ENCODE results near the gene LSM7. TPM values are rescaled to one million over a fixed set of nuclear protein-coding genes. Genes with fewer than 3 reads are reported as not detected.
A peak's percentile ranks its signal among the peaks of the same experiment; 100 is the strongest.

Gene LSM7
- total and polyA plus RNA-seq, 2 of the 13 experiments (the other 11 are each of a cell fraction or from before 2014, with no cell fraction given): 140 to 205 TPM

DNA sequence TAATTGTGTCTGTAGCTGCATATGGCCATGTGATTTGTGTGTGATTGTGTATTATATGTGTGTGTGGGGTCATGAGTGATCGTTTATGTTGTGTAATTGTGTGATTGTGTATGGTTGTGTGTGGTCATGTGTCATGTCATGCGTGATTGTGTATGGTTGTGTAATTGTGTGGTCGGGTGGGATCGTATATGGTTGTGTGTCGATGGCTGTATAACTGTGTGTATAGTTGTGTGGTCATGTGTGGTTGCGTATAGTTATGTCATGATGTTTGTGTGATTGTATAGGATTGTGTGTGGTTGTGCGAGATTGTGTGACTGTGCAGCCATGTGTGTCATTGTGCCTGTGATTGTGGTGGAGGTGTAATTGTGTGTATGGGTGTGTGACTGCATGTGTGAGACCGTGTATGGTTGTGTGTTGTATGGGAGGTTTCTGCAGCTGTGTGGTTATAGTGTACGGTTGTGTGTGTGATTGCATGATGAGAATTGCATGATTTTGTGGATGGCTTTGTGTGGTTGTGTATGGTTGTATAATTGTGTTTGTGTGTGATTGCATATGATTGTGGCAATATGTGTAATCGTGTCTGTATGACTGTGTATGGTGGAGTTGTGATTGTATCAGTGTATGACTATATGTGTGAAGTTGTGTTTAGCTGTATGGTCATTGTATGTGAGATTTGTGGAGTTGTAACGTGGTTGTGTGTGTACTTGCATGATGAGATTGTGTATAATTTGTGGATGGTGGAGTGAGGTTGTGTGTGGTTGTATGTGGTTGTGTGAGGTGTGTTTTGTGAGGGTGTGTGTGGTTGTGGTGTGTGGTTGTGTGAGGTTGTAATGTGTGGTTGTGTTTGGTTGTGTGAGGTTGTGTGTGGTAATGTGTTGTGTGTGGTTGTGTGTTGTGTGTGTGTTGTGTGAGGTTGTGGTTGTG is 33.9 kb upstream of the LSM7 start (continued):
- TF ChIP-seq, protein P1, sequence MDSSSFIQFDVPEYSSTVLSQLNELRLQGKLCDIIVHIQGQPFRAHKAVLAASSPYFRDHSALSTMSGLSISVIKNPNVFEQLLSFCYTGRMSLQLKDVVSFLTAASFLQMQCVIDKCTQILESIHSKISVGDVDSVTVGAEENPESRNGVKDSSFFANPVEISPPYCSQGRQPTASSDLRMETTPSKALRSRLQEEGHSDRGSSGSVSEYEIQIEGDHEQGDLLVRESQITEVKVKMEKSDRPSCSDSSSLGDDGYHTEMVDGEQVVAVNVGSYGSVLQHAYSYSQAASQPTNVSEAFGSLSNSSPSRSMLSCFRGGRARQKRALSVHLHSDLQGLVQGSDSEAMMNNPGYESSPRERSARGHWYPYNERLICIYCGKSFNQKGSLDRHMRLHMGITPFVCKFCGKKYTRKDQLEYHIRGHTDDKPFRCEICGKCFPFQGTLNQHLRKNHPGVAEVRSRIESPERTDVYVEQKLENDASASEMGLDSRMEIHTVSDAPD (CRISPR knock-in tag; IDR thresholded peaks at IDR 0.05): no peak
- TF ChIP-seq ATF7 (IDR thresholded peaks at IDR 0.05) (peak; percentile 17; the same call in 1 of the 2 replicates), ATF7 (CRISPR knock-in tag; IDR thresholded peaks at IDR 0.05) (no peak), SOX6 (IDR thresholded peaks at IDR 0.05) (peak; percentile 80; the same call in 1 of the 2 replicates), SOX6 (CRISPR knock-in tag; IDR thresholded peaks at IDR 0.05) (no peak), PHB2 (IDR thresholded peaks at IDR 0.05; ENCODE audit: partially characterized antibody) (peak; percentile 44)

DNA sequence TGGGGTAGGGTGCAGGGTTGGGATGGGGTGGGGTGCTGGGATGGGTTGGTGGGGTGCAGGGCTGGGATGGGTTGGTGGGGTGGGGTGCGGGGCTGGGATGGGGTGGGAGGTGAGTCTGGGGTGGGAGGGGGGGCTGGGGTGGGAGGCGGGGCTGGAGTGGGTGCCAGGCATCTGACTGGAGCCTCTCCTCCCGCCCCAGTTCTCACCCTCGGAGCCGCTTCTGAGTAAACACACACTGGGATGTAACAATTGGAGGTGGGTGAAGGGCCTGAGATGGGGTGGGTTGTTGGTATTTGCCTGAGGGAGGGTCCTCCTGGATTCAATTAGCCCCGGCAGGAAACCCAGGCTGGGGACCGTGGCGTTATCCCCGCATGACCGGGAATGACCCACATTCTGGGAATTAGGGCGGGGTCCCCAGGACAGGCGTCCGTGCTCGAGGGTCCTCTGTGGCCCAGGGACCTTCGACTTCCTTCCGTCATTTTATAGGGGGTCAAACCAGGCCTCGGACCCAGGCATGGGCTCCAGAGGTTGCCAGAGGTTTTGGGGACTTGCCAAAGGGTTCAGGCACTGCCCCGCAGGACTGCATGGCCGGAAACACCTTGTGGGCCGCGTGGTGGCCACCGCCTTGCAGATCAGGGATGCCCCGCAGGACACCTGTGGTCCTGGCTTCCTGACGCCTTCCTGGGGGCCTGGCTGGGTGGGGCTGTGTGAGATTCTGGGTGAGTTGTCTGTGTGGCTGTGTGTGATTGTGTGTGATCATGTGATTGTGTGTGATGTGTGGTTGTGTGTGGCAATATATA is 33.1 kb upstream of the LSM7 start:
- Histone ChIP-seq H4K20me1 (ENCODE audit: insufficient read depth, low read length) (no peaks in the 10 kb centered on the region; the same call in 1 of the 2 replicates), H3K4me1 (ENCODE audit: insufficient read depth, low read length) (no peaks in the 10 kb centered on the region), H2AFZ (ENCODE audit: low read length) (no peak overlapping the region), H3K27ac (ENCODE audit: extremely low read length, insufficient read depth, low read length) (no peak overlapping the region), H3K4me3 (replicated peaks in 1 of 3; ENCODE audit: insufficient read depth in 1 of 3, low read depth in 2 of 3, low read length in 3 of 3) (no peak overlapping the region), H3K9ac (ENCODE audit: insufficient read depth, low read depth, low read length) (no peak overlapping the region), H3K27me3 (ENCODE audit: control insufficient read depth in 1 of 2, insufficient read depth in 2 of 2, low read length in 2 of 2) (peaks cover 8 to 48% of the 10 kb centered on the region in 2 experiments), H3K36me3 (replicated peaks in 1 of 2; ENCODE audit: control insufficient read depth in 1 of 2, insufficient read depth in 2 of 2, low read length in 2 of 2) (no peaks in the 10 kb centered on the region), H3K4me2 (ENCODE audit: low read depth, low read length) (no peak overlapping the region), H3K9me3 (ENCODE audit: low read length) (no peaks in the 10 kb centered on the region), H3K79me2 (ENCODE audit: insufficient read depth, low read length) (no peaks in the 10 kb centered on the region)
- no peak for ATAC-seq
- in situ Hi-C loops (cut with HindIII; ENCODE audit: extremely low pct_ligation_motif_present, low pct_unique_long_range_greater_than_20kb): no loop called here
- BruUV-seq (replicated peaks): no TSS peak
- TF ChIP-seq EZH2 (conservative IDR thresholded peaks at IDR 0.05; ENCODE audit: low read depth, low read length) (0 out of 2 replicates have a peak, but pooled peaks have one; percentile 36), ZNF207 (IDR thresholded peaks at IDR 0.05; ENCODE audit: borderline replicate concordance) (0 out of 2 replicates have a peak, but pooled peaks have one; percentile 29), TCF12 (IDR thresholded peaks at IDR 0.05) (no peak), TCF12 (CRISPR knock-in tag; IDR thresholded peaks at IDR 0.05) (no peak), ZNF343 (CRISPR knock-in tag; IDR thresholded peaks at IDR 0.05) (no peak), ZMYM2 (CRISPR knock-in tag; IDR thresholded peaks at IDR 0.05) (no peak), KDM4B (CRISPR knock-in tag; IDR thresholded peaks at IDR 0.05) (no peak), YY1 (IDR thresholded peaks at IDR 0.05; ENCODE audit: insufficient read depth, insufficient replicate concordance, low read depth, low read length) (no peak), ZFY (CRISPR knock-in tag; IDR thresholded peaks at IDR 0.05) (no peak)
- TF ChIP-seq, protein P2, sequence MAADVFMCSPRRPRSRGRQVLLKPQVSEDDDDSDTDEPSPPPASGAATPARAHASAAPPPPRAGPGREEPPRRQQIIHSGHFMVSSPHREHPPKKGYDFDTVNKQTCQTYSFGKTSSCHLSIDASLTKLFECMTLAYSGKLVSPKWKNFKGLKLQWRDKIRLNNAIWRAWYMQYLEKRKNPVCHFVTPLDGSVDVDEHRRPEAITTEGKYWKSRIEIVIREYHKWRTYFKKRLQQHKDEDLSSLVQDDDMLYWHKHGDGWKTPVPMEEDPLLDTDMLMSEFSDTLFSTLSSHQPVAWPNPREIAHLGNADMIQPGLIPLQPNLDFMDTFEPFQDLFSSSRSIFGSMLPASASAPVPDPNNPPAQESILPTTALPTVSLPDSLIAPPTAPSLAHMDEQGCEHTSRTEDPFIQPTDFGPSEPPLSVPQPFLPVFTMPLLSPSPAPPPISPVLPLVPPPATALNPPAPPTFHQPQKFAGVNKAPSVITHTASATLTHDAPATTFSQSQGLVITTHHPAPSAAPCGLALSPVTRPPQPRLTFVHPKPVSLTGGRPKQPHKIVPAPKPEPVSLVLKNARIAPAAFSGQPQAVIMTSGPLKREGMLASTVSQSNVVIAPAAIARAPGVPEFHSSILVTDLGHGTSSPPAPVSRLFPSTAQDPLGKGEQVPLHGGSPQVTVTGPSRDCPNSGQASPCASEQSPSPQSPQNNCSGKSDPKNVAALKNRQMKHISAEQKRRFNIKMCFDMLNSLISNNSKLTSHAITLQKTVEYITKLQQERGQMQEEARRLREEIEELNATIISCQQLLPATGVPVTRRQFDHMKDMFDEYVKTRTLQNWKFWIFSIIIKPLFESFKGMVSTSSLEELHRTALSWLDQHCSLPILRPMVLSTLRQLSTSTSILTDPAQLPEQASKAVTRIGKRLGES (CRISPR knock-in tag; IDR thresholded peaks at IDR 0.05; ENCODE audit: borderline replicate concordance): no peak
- 16% methylated on average over 12 of the region's 24 CpGs for WGBS (ENCODE audit: low lambda C conversion rate)
- no peak for FAIRE-seq
- no peak for DNase-seq (ENCODE audit: low spot score)
- intact Hi-C loops (cut with micrococcal nuclease; ENCODE audit: unreplicated experiment): no loop called here
- CTCF ChIA-PET (ENCODE audit: low intra/inter-chr PET ratio, low total read pairs): no interaction called here
- POLR2A ChIA-PET: no interaction called here

Data from HepG2 (cell line).